SK-N-DZ (cell line): ENCODE measurements around the gene SERPING1.

ENCODE experiments used
- DNase-seq: peaks from one replicate; pipeline ENCODE4 v3.0.0-alpha.2; 2015; ENCODE audit warnings: low spot score

The SERPING1 gene

DNA sequence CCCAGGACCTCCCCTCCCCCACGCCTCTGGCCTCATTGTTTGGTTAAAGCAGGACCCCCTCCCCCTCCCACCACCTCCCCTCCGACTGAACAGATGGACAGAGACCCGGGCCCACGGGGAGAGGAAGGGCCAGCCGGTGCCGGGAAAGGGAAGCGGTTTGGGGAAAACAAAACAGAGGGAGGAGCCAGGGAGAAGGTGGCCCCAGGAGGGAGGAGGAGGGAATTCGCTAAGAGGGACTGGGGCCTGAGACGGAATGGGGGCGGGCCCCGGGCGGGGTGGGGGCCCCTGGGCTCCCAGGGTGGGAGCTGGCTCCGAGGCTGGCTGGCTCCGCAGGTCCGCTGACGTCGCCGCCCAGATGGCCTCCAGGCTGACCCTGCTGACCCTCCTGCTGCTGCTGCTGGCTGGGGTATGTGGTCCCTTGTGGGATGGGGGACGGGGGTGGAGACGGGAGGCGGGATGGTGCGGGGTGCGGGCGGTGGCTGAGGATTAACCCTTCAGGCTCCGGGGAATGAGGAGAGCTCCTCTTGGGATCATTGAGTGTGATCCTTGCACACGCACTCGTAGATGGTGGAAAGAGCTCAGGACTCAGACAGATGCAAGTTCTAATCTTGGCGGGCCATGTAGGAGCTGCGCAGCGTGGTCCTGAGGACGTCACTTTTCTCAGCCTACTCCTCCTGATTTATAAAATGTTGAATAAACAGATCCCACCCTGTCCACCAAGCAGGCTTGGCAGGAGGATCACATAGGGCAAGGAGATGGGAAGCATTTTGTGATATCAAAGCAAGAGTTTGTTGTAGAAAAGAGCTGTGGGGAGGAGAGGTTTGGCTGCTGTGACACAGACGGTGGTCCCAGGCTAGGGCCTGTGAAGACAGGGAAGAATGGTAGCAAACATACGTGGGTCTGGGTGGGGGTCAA is 688 bp downstream of the SERPING1 start:
- DNase-seq, result peak; percentile 91

DNA sequence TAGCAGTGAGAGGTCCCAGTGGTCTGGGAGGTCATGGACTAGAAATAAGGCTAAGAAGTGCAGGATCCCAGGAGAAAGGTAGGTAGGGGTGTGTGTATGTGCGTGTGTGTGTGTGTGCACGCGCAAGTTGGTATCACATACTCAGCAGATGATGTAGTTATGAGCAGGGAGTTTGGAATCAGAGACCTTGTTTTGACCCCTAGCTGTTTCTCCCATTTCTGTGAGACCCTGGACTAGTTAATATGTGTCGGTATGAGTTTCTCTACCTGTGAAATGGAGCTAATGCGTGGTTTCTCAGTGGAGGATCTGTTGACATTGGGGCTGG is 1.3 kb downstream of the SERPING1 start:
- DNase-seq, result no peak

DNA sequence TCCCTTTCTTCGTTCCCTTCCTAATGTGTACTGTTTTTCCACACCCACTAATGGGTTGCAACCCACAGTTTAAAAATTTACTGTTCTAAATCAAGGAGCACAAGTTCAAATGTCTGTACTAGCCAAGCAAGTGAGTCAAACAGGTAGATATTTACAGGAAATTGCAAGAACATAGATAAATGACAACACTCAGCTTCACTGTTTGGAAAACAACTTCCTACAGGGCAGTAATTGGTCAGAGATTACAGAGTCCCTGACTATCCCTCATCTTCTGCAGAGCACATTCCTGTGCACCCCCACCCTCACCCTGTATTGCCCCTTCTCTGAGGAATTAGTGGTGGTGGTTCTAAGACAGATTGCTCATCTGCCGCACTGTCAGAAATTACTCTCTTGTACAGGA is 1.9 kb downstream of the SERPING1 start:
- DNase-seq, result no peak

DNA sequence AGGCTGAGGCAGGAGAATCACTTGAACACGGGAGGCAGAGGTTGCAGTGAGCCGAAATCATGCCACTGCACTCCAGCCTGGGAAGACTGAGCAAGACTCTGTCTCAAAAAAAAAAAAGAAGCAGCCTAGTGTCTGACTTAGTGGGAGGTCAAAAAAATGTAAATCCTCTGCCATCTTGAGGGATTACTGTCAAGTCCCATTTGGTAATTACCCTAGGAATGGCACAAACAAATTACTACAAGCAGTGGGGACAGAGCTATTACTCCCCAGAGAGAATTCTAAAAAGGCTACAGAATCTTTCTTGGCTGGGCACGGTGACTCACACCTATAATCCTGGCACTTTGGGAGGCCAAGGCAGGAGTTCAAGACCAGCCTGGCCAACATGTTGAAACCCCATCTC is 3.8 kb downstream of the SERPING1 start:
- DNase-seq, result no peak

DNA sequence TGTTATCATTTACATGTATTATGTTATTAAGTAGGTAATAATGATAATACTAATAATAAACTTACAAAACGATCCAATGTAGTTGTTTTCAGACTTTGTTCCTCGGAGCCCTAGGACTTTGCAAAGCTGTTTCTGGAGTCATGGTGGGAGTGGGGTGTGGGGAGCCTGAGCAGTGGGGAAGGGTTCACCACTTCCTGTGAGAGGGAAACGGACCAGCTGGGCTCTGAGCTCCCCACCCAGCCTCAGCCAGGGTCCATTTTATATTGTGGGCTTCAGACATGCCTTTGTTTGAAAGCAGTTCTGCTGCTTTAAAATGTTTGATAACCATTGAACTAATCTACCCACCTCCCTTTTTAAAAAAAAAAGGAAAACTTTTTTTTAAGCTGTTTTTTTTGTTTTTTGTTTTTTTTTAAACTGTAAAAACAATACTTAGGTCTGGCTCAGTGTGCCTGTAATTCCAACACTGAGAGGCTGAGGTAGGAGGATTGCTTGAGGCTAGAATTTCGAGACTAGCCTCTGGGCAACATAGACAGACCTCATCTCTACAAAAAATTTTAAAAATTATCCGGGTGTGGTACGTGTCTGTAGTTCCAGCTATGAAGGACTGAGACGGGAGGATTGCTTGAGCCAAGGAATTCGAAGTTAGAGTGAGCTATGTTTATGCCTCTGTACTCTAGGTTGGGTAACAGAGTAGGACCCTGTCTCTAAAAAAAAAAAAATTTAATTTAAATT is 7.0 kb downstream of the SERPING1 start:
- DNase-seq, result no peak

DNA sequence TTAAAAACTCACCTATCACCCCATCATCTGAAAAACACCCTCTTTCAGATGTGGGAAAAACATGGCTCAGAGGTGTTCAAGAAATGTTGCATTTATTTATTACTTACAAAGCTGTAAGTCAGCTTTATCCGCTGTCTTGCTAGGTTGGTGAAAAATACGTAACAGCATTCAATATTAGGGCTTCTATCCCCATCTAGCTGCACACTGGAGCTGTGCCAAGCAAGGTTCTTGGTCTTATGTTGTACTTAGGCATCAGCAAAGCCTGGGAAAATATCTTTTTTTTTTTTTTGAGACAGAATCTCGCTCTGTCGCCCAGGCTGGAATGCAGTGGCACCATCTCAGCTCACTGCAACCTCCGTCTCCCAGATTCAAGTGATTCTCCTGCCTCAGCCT is 7.5 kb downstream of the SERPING1 start:
- no peak for DNase-seq

DNA sequence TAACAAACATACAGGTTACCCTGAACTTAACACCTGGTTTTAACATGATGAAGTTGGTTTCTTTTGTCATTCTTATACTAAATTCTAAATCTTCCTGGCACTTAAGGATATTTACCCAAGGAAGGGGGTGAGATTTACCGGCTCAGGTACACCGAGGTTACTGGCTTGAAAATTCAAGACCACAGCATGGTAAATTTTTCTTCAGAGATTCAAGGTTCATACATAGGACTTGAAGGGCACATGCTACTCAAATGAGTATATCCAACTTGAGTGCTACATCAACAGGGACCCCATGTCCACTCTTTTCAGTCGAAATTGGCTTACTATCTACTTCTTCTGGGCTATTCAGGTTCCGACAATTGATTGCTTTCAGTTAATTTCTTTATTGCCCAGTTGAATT is 12.7 kb downstream of the SERPING1 start:
- DNase-seq, result no peak

DNA sequence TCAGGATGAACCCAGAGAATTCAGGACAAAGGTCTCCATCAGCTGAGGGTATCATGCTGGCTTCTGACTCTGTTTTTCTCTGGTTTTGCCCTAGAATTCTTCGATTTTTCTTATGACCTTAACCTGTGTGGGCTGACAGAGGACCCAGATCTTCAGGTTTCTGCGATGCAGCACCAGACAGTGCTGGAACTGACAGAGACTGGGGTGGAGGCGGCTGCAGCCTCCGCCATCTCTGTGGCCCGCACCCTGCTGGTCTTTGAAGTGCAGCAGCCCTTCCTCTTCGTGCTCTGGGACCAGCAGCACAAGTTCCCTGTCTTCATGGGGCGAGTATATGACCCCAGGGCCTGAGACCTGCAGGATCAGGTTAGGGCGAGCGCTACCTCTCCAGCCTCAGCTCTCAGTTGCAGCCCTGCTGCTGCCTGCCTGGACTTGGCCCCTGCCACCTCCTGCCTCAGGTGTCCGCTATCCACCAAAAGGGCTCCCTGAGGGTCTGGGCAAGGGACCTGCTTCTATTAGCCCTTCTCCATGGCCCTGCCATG is 16.8 kb downstream of the SERPING1 start:
- DNase-seq, result no peak

DNA sequence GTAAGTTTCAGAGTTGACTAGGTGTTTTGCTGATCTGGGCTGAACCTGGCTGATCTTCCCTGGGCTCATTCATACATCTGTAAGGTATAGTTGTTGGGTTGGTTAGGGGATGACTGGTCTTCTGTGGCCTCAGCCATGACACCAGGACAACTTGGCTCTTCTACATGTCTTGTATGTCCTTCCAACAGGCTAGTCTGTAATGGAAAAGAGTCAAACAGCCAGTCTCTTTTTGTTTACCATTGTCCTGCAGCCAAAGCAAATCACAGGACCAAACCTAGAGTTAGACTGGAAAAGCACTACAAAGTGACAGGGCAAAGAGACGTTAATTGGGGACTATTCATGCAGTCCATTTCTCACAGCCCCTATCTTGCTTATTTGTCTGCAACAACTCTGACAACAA is 17.8 kb downstream of the SERPING1 start:
- DNase-seq, result no peak

DNA sequence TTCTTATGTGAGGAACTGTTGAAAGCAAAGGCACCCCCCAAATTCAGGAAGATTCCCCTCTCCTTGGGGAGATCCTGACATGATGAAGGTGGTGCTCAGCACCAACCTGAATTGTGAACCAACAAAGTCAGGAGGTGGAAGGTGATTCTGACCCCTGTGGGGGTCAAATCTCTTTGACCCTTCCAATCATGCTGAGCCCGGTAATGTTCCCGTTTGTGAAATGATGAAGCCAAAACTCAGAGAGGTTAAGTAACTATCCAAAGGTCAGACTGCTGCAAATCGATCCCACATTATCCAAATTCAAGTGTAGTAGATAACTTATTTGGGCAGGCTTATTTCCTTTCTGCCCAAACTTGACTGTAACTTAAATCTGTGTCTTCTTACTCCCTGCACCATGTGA is 19.1 kb downstream of the SERPING1 start:
- no peak for DNase-seq

DNA sequence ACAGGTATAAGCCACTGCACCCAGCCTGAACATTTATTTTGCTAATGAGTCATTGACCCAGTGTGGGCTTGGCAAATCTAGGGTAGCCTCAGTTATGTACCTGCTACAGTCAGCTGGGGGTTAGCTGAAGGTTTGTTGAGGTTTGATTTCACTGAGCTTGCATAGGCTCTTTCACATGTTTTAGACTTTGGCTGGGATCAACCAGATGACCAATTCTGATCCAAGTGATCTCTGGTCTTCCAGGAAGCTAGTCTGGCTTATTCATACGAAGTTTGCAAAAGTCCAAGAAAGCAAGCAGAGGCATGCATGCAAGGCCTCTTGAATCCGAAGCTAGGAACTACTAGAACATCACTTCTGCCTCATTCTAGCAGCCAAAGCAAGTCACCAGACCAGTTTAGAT is 21.0 kb downstream of the SERPING1 start:
- DNase-seq, result no peak

DNA sequence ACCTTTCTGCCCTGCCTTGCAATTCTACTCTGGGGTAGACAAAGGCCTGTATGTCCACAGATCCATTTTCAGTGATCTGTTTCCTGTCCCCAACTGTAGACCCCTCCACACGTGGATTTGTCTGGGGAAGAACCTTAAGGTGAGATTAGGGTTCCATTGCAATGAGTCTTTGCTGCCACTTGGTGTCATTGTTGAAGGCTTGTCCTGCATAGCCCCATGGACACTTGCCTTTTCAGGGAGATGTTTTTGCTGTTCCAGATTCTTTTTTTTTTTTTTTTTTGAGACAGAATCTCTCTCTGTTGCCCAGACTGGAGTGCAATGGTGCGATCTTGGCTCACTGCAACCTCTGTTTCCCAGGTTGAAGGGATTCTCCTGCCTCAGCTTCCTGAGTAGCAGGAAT is 21.8 kb downstream of the SERPING1 start:
- no peak for DNase-seq

DNA sequence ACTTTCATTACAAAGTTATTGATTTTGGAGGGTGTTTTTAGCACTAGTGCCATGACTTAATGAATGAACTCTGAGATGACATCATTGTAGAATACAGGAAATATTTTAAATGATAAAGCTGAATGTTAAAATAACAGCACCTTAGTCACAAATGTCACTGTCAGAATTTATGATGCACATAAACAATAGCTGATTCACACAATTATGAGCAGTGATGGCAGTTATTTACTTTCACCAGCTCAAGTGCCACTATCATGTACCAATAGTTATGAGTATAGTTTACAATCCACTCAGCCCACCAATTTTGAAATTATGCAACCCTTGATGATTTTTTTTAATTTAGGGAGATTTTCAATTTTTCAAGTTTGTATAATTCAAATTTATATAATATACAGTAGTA is 23.0 kb downstream of the SERPING1 start:
- no peak for DNase-seq

DNA sequence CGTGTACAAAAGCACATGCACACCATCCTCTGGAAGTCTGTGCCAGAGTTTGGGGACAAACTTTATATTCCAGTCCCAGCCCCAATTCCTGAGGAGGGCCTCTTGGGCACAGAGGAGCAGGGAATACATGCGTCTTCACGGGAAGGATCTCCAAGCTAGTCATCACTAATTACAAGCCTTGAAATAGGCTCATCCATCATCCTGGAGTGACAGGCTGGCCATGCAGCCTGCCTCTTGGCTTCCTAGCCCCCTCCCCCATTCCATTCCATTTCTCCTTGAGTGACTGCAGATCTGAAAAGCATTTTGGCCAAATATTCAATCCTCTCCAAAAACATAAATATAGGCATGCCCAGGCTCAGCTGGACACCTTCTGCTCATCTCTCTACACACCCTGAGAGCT is 24.8 kb downstream of the SERPING1 start:
- DNase-seq, result peak; percentile 34

DNA sequence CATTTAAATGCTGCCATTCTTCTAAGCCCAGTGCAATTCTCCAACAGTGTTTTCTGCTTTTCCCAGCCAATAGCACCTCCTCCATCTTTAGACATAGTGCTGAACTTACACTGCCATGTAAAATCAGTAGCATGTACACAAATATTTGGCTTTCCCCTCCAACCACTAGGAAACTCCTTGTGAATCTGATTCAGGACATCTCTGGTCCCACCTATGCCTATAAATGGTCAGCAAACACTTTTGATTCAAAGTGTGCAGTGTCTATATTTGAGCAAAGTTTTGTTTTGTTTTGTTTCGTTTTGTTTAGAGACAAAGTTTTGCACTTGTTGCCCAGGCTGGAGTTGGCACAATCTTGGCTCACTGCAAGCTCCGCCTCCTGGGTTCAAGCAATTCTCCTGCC is 27.4 kb downstream of the SERPING1 start:
- no peak for DNase-seq

DNA sequence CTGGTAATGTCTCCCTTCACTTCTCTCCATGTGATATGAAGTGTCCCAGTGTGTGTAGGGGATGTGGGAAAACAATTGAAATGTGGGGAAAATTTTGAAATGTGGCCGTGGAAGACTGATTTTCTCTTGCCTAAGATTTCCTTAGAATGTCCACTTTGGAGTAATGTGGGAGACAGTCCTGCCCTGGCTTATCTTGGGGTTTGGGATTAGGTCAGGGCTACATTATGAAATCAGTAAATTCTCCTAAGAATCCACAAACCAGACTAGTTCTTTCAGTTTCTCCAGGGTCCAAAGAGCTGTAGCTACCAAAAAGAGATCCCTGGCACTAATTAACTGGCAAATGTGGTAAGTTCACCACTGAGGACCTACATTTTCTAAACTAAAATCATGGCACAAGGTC is 29.4 kb downstream of the SERPING1 start:
- no peak for DNase-seq

DNA sequence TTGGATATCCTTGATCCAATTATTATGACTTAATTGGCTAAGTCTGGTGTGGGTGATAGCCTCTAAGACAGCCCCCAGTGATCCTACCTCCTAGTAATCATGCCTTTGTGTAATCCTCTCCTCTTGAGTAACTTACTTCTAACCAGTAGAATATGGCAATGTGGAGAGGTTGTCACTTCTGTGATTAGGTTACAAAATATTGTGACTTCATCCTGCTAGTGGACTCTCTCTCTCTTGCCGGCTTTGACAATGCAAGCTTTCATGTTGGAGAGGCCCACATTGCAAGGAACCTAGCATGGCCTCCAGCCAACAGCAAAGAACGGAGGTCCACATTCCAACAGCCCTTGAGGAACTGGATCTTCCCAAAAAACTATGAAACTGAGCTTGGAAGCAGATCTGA is 32.7 kb downstream of the SERPING1 start:
- DNase-seq, result no peak

DNA sequence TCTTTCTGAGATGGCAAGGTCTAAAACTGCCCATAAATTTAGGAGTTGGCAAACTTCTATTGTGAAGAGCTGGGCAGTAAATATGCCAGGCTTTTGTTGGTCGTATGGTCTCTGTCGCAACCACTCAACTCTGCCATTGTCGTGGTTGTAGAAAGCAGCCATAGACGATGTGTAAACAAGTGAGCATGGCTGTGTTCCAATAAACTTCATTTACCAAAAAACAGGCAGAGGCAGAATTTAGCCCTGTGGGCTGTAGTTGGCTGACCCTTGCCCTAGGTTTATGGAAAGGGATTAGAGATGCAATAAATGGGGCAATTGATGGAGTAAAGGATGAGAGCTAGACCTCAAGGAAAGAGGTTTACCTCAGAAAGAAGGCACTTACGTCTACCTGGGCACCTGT is 34.6 kb downstream of the SERPING1 start:
- DNase-seq, result no peak

DNA sequence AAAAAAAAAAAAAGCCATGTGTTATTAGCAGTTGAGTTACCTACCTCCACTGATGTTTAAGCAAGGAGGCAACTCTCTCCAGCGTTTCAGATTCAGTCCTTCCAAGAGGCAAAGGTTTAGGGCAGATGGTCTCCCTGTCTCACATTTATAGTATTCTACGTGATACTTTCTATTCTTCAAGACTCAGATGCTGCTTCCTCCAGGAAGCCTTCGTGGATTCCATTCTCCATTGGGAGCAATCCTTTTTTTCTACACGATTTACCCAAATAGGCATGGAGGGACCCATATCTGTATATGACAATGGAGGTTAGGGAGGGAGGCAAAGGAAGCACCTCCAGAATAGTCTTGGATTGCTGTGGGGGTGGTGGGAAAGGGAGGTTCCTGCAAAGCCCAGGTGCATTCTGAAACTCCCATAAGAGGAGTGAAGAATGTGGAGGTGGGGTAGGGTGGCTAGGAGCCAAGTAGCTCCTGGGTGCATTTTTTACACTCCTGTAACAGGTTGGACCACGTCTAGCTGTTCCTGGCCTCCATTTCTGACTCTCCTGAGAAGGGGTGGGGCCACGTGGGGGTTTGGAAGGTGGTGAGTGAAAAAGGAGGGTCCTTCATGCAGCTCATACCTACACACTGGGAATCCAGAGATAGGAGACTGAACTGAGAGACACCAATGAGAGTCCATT is 36.0 kb downstream of the SERPING1 start:
- DNase-seq, result no peak

DNA sequence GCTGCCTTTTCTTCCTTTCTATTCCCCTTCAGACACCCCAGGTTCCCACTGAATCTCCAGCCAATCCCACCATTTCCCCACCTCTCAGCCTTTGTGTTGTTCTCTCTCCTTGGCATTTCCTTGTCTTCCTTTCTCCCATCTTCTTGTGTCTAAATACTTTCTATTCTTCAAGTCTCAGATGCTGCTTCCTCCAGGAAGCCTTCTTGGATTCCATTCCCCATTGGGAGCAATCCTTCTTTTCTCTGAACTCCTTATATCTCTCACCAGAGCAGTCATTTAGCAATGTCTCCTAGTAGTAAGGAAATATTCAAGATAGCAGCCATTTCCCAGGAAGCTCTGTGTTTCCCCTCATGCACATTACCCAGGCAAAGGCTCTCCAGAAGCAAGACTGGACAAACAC is 36.8 kb downstream of the SERPING1 start:
- no peak for DNase-seq

DNA sequence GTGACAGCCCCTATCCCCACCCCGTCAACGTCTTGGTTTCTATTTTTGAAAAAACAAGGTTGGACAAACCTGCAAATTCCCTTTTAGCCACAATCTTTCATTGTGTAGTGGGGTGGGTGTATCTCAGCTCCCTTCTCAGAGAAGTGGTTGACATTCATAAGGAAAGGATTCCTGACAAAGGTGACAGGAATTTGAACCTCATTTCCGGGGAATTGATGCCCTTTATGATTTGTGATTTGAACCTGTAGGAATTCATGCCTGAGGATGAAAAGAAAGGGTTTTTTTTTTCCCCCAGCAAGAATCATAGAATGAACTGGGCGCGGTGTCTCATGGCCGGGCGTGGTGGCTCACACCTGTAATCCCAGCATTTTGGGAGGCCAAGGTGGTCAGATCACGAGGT is 37.8 kb downstream of the SERPING1 start:
- no peak for DNase-seq

DNA sequence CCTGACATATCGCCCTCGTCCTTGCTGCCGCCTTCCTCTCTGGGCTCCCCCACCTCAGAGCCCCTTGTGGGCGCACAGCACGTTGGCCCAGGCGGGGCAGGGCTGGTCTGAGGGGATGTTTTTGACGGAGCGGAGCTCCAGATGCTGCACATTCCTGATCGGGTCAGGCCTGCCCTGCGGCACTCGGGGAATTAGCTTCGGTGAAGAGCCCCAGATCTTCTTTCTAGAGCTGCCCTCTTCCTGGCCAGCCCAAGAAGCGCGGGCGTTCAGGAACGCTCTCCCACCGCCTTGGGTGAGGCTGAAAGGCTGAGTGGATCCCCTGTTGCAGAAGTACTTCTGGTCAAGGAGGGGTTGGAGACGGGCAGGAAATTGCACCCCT is 40.1 kb downstream of the SERPING1 start:
- no peak for DNase-seq
